ENCODE results near the gene TCAF1. TPM values are rescaled to one million over a fixed set of nuclear protein-coding genes. Genes with fewer than 3 reads are reported as not detected.
"Not testable (repeated sequence)": the region's sequence is repeated elsewhere in the genome, so short reads cannot be mapped to it uniquely, and the experiment has no call there.

TCAF1 gene
- total and polyA plus RNA-seq, 4 donors = 20.2 to 75.1 (median 30.1) TPM

GRCh38 chr7:143876218-143876617 is 25.8 kb downstream of the TCAF1 start:
- 97% methylated on average over 9 of the region's 9 CpGs for WGBS
- Histone ChIP-seq H3K27ac (ENCODE audit: low read depth in 1 of 2, low read length in 2 of 2) (no peak overlapping the region), H3K27me3 (ENCODE audit: control insufficient read depth in 4 of 4, insufficient read depth in 4 of 4, low read length in 3 of 4) (no peaks in the 10 kb centered on the region), H3K4me1 (ENCODE audit: control insufficient read depth in 4 of 4, insufficient read depth in 4 of 4, low read length in 3 of 4) (peaks cover 0 to 7% (median under 1%) of the 10 kb centered on the region in 4 donors), H3K36me3 (ENCODE audit: control insufficient read depth in 4 of 4, insufficient read depth in 3 of 4, low read depth in 1 of 4, low read length in 3 of 4) (peaks cover 1 to 17% (median 12%) of the 10 kb centered on the region in 4 donors), H3K9ac (ENCODE audit: low read depth in 1 of 2, low read length in 2 of 2) (no peak overlapping the region), H3K4me3 (ENCODE audit: low read depth in 1 of 3, low read length in 3 of 3) (no peak overlapping the region), H3K9me3 (ENCODE audit: control insufficient read depth in 4 of 4, low read length in 3 of 4) (no peaks in the 10 kb centered on the region)
- no peak for DNase-seq (ENCODE audit: low spot score)
- TF ChIP-seq TAF1 (conservative IDR thresholded peaks at IDR 0.05) (no peak), RAD21 (IDR thresholded peaks at IDR 0.05) (no peak), RXRA (IDR thresholded peaks at IDR 0.05) (no peak), JUND (IDR thresholded peaks at IDR 0.05) (no peak), HNF4A (conservative IDR thresholded peaks at IDR 0.05) (no peak)

GRCh38 chr7:143873242-143873641 is 28.7 kb downstream of the TCAF1 start:
- H3K9me3 ChIP-seq (ENCODE audit: control insufficient read depth in 4 of 4, low read length in 3 of 4); H3K9ac ChIP-seq (ENCODE audit: low read depth in 1 of 2, low read length in 2 of 2); H3K4me1 ChIP-seq (ENCODE audit: control insufficient read depth in 4 of 4, insufficient read depth in 4 of 4, low read length in 3 of 4); H3K4me3 ChIP-seq (ENCODE audit: low read depth in 1 of 3, low read length in 3 of 3); H3K27ac ChIP-seq (ENCODE audit: low read depth in 1 of 2, low read length in 2 of 2); DNase-seq (ENCODE audit: low spot score); H3K27me3 ChIP-seq (ENCODE audit: control insufficient read depth in 4 of 4, insufficient read depth in 4 of 4, low read length in 3 of 4): not testable (repeated sequence)
- H3K36me3 ChIP-seq (ENCODE audit: control insufficient read depth in 4 of 4, insufficient read depth in 3 of 4, low read depth in 1 of 4, low read length in 3 of 4) = peaks cover 1 to 17% (median 12%) of the 10 kb centered on the region in 4 donors
- 95% methylated on average over 3 of the region's 4 CpGs for whole genome bisulfite sequencing

DNA sequence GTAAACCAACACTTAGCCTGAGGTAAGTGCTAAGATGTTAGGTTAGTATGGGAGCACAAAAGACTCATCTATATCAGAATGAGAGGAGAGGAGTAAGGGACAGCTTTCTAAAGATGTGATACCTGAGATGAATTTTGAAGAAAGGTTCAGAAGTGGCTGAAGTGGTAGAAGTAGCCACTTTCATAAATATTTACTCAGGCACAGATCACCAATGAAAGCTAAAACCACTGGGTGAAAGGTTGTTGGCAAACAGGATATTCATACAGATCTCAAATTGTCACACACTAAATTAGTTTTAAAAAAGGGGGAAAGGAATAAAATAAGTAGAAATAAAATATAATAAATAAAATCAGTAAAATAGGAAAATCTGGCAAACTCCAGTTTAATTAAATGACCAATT is 30.4 kb downstream of the TCAF1 start:
- not testable (repeated sequence) for H3K27me3 ChIP-seq (ENCODE audit: control insufficient read depth in 4 of 4, insufficient read depth in 4 of 4, low read length in 3 of 4); H3K27ac ChIP-seq (ENCODE audit: low read depth in 1 of 2, low read length in 2 of 2); DNase-seq (ENCODE audit: low spot score); H3K9ac ChIP-seq (ENCODE audit: low read depth in 1 of 2, low read length in 2 of 2); H3K9me3 ChIP-seq (ENCODE audit: control insufficient read depth in 4 of 4, low read length in 3 of 4); H3K4me3 ChIP-seq (ENCODE audit: low read depth in 1 of 3, low read length in 3 of 3); H3K4me1 ChIP-seq (ENCODE audit: control insufficient read depth in 4 of 4, insufficient read depth in 4 of 4, low read length in 3 of 4)
- H3K36me3 ChIP-seq (ENCODE audit: control insufficient read depth in 4 of 4, insufficient read depth in 3 of 4, low read depth in 1 of 4, low read length in 3 of 4) = peaks cover 0 to 15% (median 10%) of the 10 kb centered on the region in 4 donors

- not testable (repeated sequence) for H3K4me1 ChIP-seq (ENCODE audit: control insufficient read depth in 4 of 4, insufficient read depth in 4 of 4, low read length in 3 of 4); H3K36me3 ChIP-seq (ENCODE audit: control insufficient read depth in 4 of 4, insufficient read depth in 3 of 4, low read depth in 1 of 4, low read length in 3 of 4); H3K9ac ChIP-seq (ENCODE audit: low read depth in 1 of 2, low read length in 2 of 2); DNase-seq (ENCODE audit: low spot score); H3K27ac ChIP-seq (ENCODE audit: low read depth in 1 of 2, low read length in 2 of 2); H3K27me3 ChIP-seq (ENCODE audit: control insufficient read depth in 4 of 4, insufficient read depth in 4 of 4, low read length in 3 of 4); H3K9me3 ChIP-seq (ENCODE audit: control insufficient read depth in 4 of 4, low read length in 3 of 4); H3K4me3 ChIP-seq (ENCODE audit: low read depth in 1 of 3, low read length in 3 of 3)
- WGBS = no CpG with 5 or more reads among the region's 2 CpGs
Observed at GRCh38 chr7:143857994-143858393, 44.0 kb downstream of the TCAF1 start.

DNA sequence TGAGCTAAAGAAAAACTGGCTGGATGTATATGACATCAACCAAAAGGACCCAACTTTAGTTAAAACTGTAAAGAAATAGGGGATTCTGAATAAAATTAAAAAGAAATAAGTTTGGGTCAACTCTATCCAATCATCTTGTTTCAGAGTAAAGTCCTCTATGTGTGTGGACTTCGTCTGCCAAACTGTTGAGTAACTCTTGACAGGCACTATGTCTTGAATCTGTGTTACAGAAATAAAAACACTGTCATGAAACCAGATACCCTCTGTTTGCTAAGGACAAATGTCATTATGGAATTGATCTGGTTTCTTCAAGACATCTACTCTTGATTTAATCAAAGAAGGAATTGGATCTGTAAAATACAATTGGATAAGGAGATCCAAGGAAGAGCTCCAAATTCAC is 46.5 kb downstream of the TCAF1 start:
- not testable (repeated sequence) for H3K4me3 ChIP-seq (ENCODE audit: low read depth in 1 of 3, low read length in 3 of 3); H3K27me3 ChIP-seq (ENCODE audit: control insufficient read depth in 4 of 4, insufficient read depth in 4 of 4, low read length in 3 of 4); H3K27ac ChIP-seq (ENCODE audit: low read depth in 1 of 2, low read length in 2 of 2); DNase-seq (ENCODE audit: low spot score); H3K36me3 ChIP-seq (ENCODE audit: control insufficient read depth in 4 of 4, insufficient read depth in 3 of 4, low read depth in 1 of 4, low read length in 3 of 4); H3K9ac ChIP-seq (ENCODE audit: low read depth in 1 of 2, low read length in 2 of 2); H3K9me3 ChIP-seq (ENCODE audit: control insufficient read depth in 4 of 4, low read length in 3 of 4); H3K4me1 ChIP-seq (ENCODE audit: control insufficient read depth in 4 of 4, insufficient read depth in 4 of 4, low read length in 3 of 4)
- no CpG with 5 or more reads among the region's 1 CpG for WGBS

GRCh38 chr7:143850682-143851081 is 51.3 kb downstream of the TCAF1 start:
- peak; percentile 6 for DNase-seq (ENCODE audit: low spot score)
- no peaks in the 10 kb centered on the region for H3K4me1 ChIP-seq (ENCODE audit: control insufficient read depth in 4 of 4, insufficient read depth in 4 of 4, low read length in 3 of 4)
- H3K9ac ChIP-seq (ENCODE audit: low read depth in 1 of 2, low read length in 2 of 2) = no peak overlapping the region
- no peaks in the 10 kb centered on the region for H3K9me3 ChIP-seq (ENCODE audit: control insufficient read depth in 4 of 4, low read length in 3 of 4)
- no peak for TF ChIP-seq HNF4G (IDR thresholded peaks at IDR 0.05)
- no peak for TF ChIP-seq YY1 (IDR thresholded peaks at IDR 0.05)
- TF ChIP-seq GABPA (IDR thresholded peaks at IDR 0.05 in 1 of 2, conservative IDR thresholded peaks at IDR 0.05 in 1 of 2) = no peak
- H3K4me3 ChIP-seq (ENCODE audit: low read depth in 1 of 3, low read length in 3 of 3) = no peak overlapping the region
- H3K27ac ChIP-seq (ENCODE audit: low read depth in 1 of 2, low read length in 2 of 2) = no peak overlapping the region
- H3K36me3 ChIP-seq (ENCODE audit: control insufficient read depth in 4 of 4, insufficient read depth in 3 of 4, low read depth in 1 of 4, low read length in 3 of 4) = peaks cover 0 to 2% (median 0%) of the 10 kb centered on the region in 4 donors
- WGBS = 92% methylated on average over 2 of the region's 2 CpGs
- H3K27me3 ChIP-seq (ENCODE audit: control insufficient read depth in 4 of 4, insufficient read depth in 4 of 4, low read length in 3 of 4) = no peaks in the 10 kb centered on the region

All from liver (tissue), 9 donors.